Head of caudate nucleus (tissue), 42 donors: ENCODE data around the gene TMEM203.

ENCODE experiments used
- DNase-seq, 42 donors: peaks; one replicate each; pipeline versions ENCODE4 v3.0.0 to v3.0.0-alpha.2; 2020 to 2021; ENCODE audit warnings: mixed read lengths in 7 of 42
- intact Hi-C: fragments of 100-400 bp; cut with DNase I; formaldehyde crosslinking; loops from one replicate; pipeline ENCODE4 v1.15.0; 2022

TMEM203 gene

GRCh38 chr9:137204731-137205125 is 720 bp downstream of the TMEM203 start:
- intact Hi-C loops: no loop called here
- no peak for DNase-seq

- no peak for DNase-seq
- intact Hi-C loops: no loop called here
Measured at GRCh38 chr9:137202966-137203365, 2.5 kb downstream of the TMEM203 start.

DNA sequence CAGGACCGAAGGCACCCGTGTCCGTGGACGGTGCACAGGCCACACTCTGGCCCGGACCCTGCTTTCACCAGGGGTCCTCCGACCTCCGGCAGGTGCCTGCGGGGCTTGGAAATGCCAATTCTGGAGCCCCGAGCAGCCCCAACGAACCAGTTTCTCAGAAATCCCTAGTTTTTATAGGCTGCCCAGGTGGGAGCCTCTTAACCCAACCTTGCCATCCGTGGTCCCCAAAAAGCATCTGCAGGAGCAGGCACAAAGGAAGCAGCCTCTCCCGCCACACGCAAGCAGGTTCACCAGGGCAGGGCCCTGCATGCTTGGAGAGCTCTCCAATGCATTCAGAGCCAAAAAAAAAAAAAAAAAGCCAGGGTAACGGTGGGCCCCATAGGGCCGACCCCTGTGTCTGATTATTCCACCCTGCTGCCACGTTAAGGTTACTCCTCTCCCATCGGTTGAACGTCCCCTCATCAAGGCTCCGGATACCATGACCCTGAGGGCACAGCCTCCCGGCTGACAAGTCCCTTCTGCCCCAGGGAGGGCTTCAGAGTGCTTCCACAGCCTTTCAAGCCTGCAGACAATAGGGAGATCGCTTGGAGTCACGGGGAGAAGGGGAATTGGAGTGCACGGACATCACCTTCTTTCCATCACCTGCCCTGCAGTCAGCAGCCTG is 4.1 kb downstream of the TMEM203 start:
- intact Hi-C loops: no loop called here
- no peak for DNase-seq

DNA sequence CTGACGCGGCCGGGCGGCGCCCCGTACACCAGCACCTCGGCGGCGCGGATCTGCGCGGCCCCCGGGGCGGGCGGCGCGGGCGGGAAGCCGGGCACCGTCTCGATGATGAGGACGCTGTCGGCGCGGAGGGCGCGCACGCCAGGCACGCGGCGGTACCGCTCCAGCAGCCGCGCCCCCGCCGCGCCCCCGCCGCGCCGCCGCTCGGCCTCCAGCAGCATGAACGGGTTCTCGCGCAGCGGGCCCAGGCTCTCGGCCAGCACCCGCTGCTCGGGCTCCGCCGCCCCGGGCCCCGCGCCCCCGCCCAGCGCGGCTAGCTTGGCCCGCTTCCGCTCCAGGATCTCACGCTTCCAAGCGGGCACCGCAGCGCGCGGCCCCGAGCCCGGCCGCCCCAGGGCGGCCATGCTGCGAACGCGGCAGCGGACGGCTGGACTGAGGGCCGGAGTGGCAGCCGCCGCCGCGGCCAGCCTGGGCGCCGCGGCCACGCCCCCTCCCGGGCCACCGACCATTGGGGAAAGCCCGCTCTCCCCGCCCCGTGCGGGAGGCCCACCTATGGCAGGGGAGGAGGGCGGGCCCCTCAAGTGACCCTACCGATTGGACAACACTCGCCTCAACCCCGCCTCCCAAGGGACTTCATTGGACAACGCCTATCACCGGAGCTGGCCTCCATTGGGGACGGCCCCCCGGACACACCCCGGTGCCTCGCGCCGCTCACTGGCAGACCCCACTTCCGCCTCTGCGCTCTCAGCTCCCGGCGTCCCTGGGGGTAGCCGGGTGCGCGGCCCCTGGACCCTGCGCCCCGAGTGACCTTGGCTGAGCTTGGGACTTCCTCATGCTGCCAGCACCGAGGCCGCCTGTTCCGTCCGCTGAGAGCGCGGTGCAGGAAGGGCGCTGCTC is 4.9 kb downstream of the TMEM203 start, which contains the start of gene TPRN:
Gene TPRN, minus strand, starts transcription at position 431 of the 894 bp plus-strand sequence. Its CDS starts 30 bp downstream, at position 401.
- intact Hi-C loops: no loop called here
- DNase-seq: peak; percentile 96 to 100 (median 99)

DNA sequence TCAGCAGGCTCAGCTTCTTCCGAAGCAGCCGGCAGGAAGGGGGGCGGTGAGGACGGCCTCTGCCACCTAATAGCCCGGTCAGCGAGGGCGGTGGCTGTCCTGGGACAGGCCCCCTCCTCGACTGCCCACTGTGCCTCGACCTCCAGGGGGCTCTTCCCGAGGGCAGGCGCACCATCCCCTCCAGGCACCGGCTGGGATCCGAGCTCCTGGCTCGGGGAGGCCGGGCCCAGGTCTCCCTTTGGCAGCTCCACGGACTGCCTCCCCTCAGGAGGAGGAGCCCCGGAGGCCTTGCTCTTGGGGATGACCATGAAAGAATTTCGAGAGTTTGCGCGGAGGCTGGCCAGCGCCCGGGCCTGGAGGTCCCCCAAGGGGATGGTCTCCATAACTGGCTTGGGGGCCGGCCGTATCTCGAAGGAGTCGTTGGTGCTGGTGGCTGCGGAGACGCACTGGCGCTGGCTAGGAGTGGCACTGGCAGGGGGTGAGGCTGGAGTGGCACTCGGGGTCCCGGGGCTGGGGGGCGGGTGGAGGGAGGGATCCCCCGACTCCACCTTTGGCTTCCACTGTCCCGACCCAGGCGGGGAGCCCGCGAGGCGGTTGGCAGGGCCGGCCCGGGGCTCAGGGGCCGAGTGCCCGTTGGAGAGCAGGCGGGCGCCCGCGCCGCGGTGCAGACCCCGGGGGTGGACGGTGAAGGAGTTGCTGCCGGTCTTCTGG is 5.9 kb downstream of the TMEM203 start:
- DNase-seq: peak in 2 of 42 donors; percentile 33 to 43
- intact Hi-C loops: no loop called here

DNA sequence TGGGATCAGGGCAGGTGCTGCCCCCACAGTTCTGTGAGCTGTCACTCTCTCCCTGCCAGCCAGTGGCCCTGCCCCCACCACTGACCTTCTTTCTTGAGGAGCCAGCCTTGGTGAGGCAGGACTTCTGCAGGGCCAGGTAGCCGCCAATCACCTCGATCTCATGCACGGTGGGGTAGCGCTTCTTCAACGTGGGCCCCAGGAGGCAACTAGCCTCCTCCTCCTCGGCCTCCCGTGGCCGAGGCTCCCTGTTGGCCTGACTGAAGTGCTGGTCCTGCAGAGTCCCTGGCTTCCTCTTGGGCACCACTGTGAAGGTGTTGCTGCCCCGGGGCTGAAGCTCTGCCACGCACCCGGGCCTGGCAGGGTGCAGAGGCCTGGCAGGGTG is 6.6 kb downstream of the TMEM203 start:
- intact Hi-C loops: no loop called here

GRCh38 chr9:137198051-137198901 is 7.2 kb downstream of the TMEM203 start:
- DNase-seq: peak in 3 of 42 donors; percentile 35 to 73 (median 53)
- intact Hi-C loops: no loop called here

More for the DNA sequence above, 6.6 kb downstream of the TMEM203 start:
- DNase-seq: peak in 3 of 42 donors; percentile 40 to 64 (median 46)

DNA sequence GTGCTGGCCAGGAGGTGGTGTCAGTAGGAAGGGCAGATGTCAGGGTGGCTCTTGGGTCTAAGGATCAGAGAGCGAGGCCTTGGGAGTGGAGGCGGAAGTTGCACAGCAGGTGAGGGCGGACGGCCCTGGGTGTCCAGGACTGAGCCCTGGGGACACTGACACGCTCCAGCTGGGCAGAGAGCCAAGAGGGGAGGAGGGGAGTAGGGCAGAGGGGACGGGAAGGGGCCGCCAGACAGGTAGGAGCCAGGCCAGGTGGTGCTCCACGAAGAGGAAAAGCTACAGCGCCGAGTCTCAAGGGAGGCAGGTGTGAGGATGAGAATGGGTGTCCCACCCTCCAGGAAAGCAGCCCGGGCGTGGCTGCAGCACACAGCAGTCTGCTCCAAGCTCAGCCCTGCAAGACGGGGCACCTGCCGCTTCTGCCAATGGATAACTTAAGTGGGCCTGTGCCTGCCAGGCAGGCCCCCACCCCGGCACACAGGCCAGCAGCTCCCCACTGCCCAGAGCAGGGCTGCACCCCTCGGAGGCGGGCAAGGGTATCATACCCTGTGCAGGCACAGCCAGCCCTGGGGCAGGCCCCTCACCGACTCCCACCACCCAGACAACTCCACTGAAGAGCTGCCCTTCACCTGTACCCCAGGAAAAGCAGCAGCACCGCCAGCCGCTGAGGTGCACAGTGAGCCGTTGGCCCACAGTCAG is 9.8 kb downstream of the TMEM203 start:
- intact Hi-C loops: no loop called here
- peak in 3 of 42 donors; percentile 53 to 66 (median 63) for DNase-seq

DNA sequence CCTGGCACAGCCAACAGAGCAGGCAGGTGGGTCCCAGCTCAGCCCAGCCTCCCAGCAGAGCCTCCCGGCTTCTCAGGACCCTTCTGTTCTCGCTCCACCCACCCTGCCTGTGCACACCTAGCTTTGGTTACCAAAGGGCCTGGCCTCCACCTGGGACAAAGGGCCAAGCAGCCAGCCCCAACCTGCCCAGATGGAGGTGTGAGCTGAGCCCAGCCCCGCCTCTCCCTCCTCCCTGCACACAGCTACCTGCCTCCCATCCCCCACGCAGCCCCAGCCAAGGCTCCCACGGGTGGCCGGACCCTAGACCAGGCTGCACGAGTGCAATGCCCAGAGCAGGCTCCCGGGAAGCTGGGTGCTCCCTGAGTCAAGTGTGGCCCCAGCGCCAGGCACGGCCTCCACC is 10.5 kb downstream of the TMEM203 start:
- intact Hi-C loops: no loop called here

DNA sequence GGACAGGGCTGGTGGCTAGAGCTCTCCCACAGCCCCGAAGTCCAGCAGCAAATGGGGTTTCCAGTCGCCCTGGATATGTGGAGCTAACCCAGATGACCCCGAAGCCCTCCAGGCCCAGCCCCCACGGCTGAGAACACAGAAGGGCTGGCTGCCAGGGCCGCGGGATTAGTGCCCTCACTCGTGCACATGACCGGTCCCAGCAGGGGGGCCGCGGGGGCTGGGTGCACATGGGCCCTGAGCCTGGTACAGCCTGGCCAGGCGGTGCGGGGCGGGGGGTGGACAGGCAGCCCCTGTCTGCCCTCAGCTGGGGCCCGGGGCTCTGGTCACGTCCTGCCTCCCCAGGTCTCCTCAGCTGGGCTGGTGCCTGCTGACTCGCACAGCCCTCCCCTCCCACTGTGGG is 11.1 kb downstream of the TMEM203 start:
- peak; percentile 87 to 99 (median 95) for DNase-seq
- intact Hi-C loops: no loop called here

More for the DNA sequence above, 10.5 kb downstream of the TMEM203 start:
- DNase-seq: peak in 2 of 42 donors; percentile 50 to 60

DNA sequence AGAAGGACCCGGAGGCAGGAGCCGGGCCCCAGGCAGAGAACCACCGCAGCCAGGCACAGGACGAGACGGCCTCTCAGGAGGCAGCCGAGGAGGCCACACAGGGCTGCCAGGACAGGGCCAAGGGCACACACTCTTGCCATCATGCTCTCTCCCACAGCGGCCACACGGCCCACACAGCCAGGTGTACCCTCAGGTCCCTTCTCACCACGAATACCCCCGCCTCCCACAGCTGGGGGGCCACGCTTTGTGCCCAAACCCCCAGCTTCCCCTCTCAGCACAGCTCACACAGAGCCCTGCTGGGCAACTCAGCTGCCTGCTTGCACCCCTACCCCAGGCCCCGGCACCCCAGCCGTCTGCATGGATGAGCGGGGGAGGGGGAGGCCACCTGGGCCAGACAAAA is 11.7 kb downstream of the TMEM203 start:
- intact Hi-C loops: no loop called here

DNA sequence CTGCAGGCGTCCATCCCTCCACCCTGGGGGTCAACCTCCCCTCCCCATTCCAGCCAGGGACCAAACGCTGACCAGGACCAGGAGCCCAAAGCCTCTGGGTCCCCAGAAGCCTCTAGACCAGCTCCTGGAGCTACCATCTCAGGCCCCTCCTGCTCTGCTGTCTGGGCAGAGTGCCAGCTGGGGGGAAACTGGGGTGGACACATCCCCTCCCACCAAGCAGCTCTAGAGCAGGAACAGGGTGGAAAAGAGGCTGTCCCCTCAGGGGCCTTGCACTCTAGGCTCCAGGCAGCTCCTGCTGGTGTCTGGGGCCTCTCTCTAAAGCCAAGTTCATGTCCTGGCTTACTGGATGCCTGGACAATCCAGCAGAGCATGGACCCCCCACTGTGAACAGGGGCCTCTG is 12.6 kb downstream of the TMEM203 start:
- DNase-seq: peak in 1 of 42 donors; percentile 49
- intact Hi-C loops: no loop called here

More for the DNA sequence above, 11.7 kb downstream of the TMEM203 start:
- peak in 1 of 42 donors; percentile 27 for DNase-seq

- DNase-seq: no peak
- intact Hi-C loops: no loop called here
Measured at GRCh38 chr9:137192448-137192780, 13.0 kb downstream of the TMEM203 start.

DNA sequence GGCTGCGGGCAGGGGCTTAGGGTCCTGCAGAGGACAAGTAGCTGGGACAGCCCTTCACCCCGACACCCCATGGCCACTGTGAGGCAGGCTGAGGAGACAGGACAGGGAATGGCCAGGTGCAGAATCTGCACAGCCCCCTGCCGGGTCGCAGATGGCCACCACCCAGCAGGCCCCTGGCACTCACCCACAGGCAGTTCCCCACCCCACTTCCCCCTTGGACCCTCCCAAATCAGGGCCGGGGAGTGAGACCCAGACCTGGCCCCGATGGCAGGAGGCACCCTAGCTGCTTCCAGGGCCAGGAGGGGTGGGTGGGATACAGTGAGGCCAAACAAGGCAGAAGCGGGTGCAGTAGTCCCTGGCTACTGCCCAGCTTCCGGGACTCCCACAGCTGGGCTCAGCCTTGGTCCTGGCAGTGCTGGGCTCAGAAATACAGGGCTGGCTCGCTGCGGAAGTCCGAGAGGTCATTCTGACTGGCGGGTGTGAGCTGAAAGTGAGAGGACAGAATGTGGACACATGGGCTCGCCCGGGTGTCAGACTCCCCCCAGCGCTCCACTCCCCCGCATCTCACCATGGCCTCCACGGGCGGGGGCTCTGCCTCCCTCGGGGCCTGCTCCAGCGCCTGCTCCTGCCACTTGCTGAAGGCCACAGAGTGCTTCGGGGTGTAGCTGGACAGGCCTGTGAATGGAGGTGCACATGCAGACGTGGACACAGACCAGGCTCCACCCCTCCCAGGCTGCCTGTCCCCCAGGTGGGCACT is 13.6 kb downstream of the TMEM203 start:
- peak; percentile 41 to 92 (median 78) for DNase-seq
- intact Hi-C loops: no loop called here

DNA sequence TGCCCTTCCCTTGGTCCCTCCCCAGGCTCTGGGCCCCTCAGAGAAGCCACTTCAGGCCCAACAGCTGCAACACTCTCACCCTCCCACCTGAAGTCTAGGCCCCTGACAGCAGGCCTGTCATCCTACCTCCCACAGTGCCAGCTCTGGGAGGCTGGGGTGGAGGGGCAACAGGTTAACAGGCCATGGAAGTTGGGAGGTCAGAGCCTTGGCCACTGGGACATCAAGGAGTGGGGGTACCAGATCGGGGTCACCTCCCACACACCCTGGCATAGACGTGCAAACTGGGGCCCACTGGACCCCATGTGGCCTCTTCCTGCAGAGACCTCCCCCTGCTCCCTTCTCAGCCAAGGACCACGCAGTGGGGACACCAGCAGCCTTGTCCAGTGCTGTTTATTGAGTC is 14.2 kb downstream of the TMEM203 start:
- no peak for DNase-seq
- intact Hi-C loops: no loop called here

DNA sequence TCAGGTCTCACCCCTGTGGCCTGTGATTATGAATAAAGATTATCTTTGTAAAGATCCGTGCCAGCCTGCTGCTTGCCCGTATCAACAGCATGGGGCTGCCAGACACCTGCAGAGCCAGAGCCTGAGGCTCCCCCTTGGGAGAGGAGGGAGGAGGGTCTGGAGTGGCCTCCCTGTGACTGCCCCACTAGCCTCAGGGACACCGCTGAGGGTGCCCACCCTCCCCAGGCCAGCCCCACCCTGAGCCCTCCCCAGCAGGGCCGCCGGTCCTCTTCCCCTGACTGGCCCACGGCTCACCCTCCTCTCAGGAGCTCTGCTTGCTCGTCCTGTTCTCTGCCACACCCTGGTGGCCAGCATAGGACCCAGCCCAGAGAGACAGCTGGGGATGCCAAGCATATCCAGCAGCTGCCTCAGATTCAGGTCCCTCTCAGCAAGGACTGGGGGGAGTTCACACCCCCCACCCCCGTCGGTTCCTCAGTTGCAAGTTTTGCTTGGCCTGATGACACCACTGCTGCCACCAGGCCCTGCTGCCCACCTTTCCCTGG is 15.1 kb downstream of the TMEM203 start:
- intact Hi-C loops: no loop called here
- no peak for DNase-seq
